Neural crest cell (in vitro differentiated cells): ENCODE measurements around the gene RGPD3. TPM values are rescaled to one million over a fixed set of nuclear protein-coding genes. Genes with fewer than 3 reads are reported as not detected.

Source experiments
- DNase-seq: peaks from one replicate; pipeline ENCODE4 v3.0.0; 2021; ENCODE audit warnings: low read depth, mixed read lengths, low spot score
- H3K27ac Mint-ChIP-seq: one replicate; pipeline ENCODE4 v1.8.0; 2021; ENCODE audit warnings: mild to moderate bottlenecking, mixed read lengths; ENCODE audit not compliant: unreplicated experiment
- H3K27me3 Mint-ChIP-seq: 2 replicates; pipeline ENCODE4 v1.8.0; 2021; ENCODE audit warnings: low read depth, mild to moderate bottlenecking, mixed read lengths
- H3K36me3 Mint-ChIP-seq: 2 replicates; pipeline ENCODE4 v1.8.0; 2021; ENCODE audit warnings: low read depth, mild to moderate bottlenecking, mixed read lengths
- H3K4me1 Mint-ChIP-seq: 2 replicates; pipeline ENCODE4 v1.8.0; 2021; ENCODE audit warnings: mixed read lengths
- H3K4me3 Mint-ChIP-seq: one replicate; pipeline ENCODE4 v1.8.0; 2021; ENCODE audit warnings: mild to moderate bottlenecking, mixed read lengths
- H3K9me3 Mint-ChIP-seq: 2 replicates; pipeline ENCODE4 v1.8.0; 2021; ENCODE audit warnings: mixed read lengths
- CTCF ChIP-seq: fragments of 200-600 bp; sonication (generic); conservative IDR thresholded peaks from 2 replicates; pipeline ENCODE4 v1.5.0; 2021; ENCODE audit warnings: antibody characterized with exemption, mild to moderate bottlenecking
- total RNA-seq: library from RNA; stranded (reverse); gene quantifications from 2 replicates; pipeline ENCODE4 v1.2.1, GENCODE V29; 2021

The RGPD3 gene
- total RNA-seq, 1 donor from 2014 or later: 0.14 TPM

GRCh38 chr2:106358081-106358480 lies 110.1 kb downstream of the RGPD3 start:
- DNase-seq: no peak
- Mint-ChIP-seq H3K36me3 (peaks cover 3% of the 10 kb centered on the region), H3K27me3 (no peaks in the 10 kb centered on the region), H3K4me1 (no peaks in the 10 kb centered on the region), H3K4me3 (no peak overlapping the region), H3K9me3 (peaks cover 6% of the 10 kb centered on the region), H3K27ac (peak overlapping the region; percentile 16)
- TF ChIP-seq CTCF: no peak

DNA sequence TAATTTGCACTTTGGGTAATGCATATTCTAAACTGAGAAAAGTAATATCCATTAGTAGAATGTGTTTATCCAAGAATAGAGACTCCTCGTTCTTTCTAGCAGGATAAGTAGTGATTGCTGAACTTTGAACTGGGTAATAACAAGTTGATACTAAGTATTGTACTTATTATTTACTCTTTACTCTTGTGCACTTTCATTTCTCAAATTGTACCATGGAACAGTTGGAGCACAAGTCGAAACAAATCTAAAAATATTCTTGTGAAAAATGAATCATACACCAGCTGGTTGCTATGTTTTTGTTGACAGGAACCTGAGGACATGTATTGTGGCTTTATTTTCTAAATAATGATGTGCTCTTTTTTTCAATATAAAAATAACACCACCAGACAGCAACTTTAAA lies 111.9 kb downstream of the RGPD3 start:
- Mint-ChIP-seq H3K9me3 (peaks cover 6% of the 10 kb centered on the region), H3K4me3 (no peak overlapping the region), H3K27ac (no peak overlapping the region), H3K36me3 (peaks cover 3% of the 10 kb centered on the region), H3K27me3 (no peaks in the 10 kb centered on the region), H3K4me1 (no peaks in the 10 kb centered on the region)
- no peak for DNase-seq
- no peak for TF ChIP-seq CTCF

DNA sequence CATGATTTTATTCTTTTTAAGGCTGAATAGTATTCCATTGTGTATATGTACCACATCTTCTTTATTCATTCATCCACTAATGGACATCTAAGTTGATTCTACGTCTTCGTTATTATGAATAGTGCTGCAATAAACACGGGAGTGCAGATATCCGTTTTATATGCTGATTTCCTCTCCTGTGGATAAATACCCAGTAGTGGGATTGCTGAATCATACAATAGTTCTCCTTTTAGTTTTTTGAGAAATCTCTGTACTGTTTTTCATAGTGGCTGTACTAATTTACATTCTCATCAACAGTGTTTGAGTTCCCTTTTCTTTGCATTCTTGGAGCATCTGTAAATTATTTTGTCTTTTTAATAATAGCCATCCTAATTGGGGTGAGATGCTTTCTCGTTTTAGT lies 114.5 kb downstream of the RGPD3 start:
- Mint-ChIP-seq H3K4me1 (no peaks in the 10 kb centered on the region), H3K27me3 (no peaks in the 10 kb centered on the region), H3K27ac (no peak overlapping the region), H3K9me3 (peaks cover 6% of the 10 kb centered on the region), H3K4me3 (no peak overlapping the region), H3K36me3 (peaks cover 3% of the 10 kb centered on the region)
- no peak for DNase-seq
- TF ChIP-seq CTCF: no peak

DNA sequence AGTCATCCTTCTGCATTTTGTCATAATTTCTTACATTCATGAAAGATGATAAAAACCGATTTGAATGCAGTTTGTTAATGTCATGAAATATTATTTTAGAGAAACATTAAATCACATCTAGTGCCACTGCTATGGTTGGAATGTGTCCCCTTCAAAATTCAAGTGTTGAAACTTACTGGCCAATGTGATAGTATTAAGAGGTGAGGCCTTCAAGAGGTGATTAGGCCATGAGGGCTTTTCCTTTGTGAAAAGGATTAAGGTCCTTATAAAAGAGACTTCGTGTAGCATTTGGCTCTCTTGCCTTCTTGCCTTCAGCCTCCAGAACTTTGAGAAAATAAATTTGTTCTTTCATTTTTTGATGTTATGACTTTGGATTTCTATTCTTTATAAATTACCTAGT lies 117.2 kb downstream of the RGPD3 start:
- Mint-ChIP-seq H3K9me3 (peaks cover 9% of the 10 kb centered on the region), H3K4me1 (no peaks in the 10 kb centered on the region), H3K27me3 (no peaks in the 10 kb centered on the region), H3K4me3 (no peak overlapping the region), H3K27ac (no peak overlapping the region), H3K36me3 (peaks cover 3% of the 10 kb centered on the region)
- no peak for DNase-seq
- TF ChIP-seq CTCF: no peak

- peaks cover 11% of the 10 kb centered on the region for H3K4me1 Mint-ChIP-seq
- no peaks in the 10 kb centered on the region for H3K36me3 Mint-ChIP-seq
These were observed 123.9 kb downstream of the RGPD3 start for GRCh38 chr2:106344302-106344701.

More at GRCh38 chr2:106344302-106344701, 123.9 kb downstream of the RGPD3 start:
- peaks cover 6% of the 10 kb centered on the region for H3K9me3 Mint-ChIP-seq
- no peak overlapping the region for H3K27ac Mint-ChIP-seq
- no peak for TF ChIP-seq CTCF
- H3K27me3 Mint-ChIP-seq: no peaks in the 10 kb centered on the region
- H3K4me3 Mint-ChIP-seq: no peak overlapping the region
- DNase-seq: no peak
